ENCODE results near the gene LSM7.
"Not testable (repeated sequence)": the region's sequence is repeated elsewhere in the genome, so short reads cannot be mapped to it uniquely, and the experiment has no call there.

Gene LSM7

GRCh38 chr19:2354670-2355069, 26.3 kb upstream of the LSM7 start:
- DNase-seq: no peak

- no peak for DNase-seq
These were observed 25.7 kb upstream of the LSM7 start for GRCh38 chr19:2353887-2354592.

- DNase-seq: no peak
These were observed 24.9 kb upstream of the LSM7 start for GRCh38 chr19:2353159-2353886.

GRCh38 chr19:2352121-2352520, 23.7 kb upstream of the LSM7 start:
- no peak for DNase-seq

GRCh38 chr19:2351591-2351990, 23.2 kb upstream of the LSM7 start:
- DNase-seq: no peak

GRCh38 chr19:2350656-2351055, 22.3 kb upstream of the LSM7 start:
- no peak for DNase-seq

GRCh38 chr19:2349818-2350217, 21.4 kb upstream of the LSM7 start:
- DNase-seq: not testable (repeated sequence)

- peak; percentile 57 for DNase-seq
These were observed 17.6 kb upstream of the LSM7 start for GRCh38 chr19:2345794-2346663.

- DNase-seq: no peak
These were observed 16.7 kb upstream of the LSM7 start for GRCh38 chr19:2345076-2345475.

- DNase-seq: no peak
These were observed 16.0 kb upstream of the LSM7 start for GRCh38 chr19:2344381-2344870.

- no peak for DNase-seq
These were observed 15.1 kb upstream of the LSM7 start for GRCh38 chr19:2343289-2343982.

GRCh38 chr19:2342656-2343288, 14.4 kb upstream of the LSM7 start:
- no peak for DNase-seq

- no peak for DNase-seq
These were observed 13.6 kb upstream of the LSM7 start for GRCh38 chr19:2341982-2342381.

- DNase-seq: no peak
These were observed 12.9 kb upstream of the LSM7 start for GRCh38 chr19:2341244-2341751.

GRCh38 chr19:2340496-2341243, 12.3 kb upstream of the LSM7 start:
- DNase-seq: no peak

- no peak for DNase-seq
These were observed 11.4 kb upstream of the LSM7 start for GRCh38 chr19:2339644-2340310.

GRCh38 chr19:2338751-2339643, 10.6 kb upstream of the LSM7 start:
- DNase-seq: no peak

GRCh38 chr19:2338055-2338615, 9.7 kb upstream of the LSM7 start:
- DNase-seq: no peak

GRCh38 chr19:2337329-2337707, 8.9 kb upstream of the LSM7 start:
- DNase-seq: peak; percentile 53
